A172 (cell line): ENCODE results near the gene BLTP2. TPM values are rescaled to one million over a fixed set of nuclear protein-coding genes. Genes with fewer than 3 reads are reported as not detected.

Source experiments
- DNase-seq: peaks from one replicate; pipeline ENCODE4 v3.0.0-alpha.2; 2015; ENCODE audit warnings: low spot score
- total RNA-seq: library from RNA; depleted of rRNA; stranded (reverse); fragments of >200 nt; shearing (Covaris generic); gene quantifications from 2 replicates; pipeline ENCODE4 v1.2.3, GENCODE V29; 2014; rRNA removed

The BLTP2 gene
- total RNA-seq, 1 experiment from 2014 or later = 119 TPM

- peak; percentile 95 for DNase-seq
These were observed 46.1 kb downstream of the BLTP2 start, which contains the start of gene SPAG5 for GRCh38 chr17:28598799-28599310. TSS of gene SPAG5 (minus strand) at chr17:28599025. CDS start at chr17:28598946, 79 bp downstream.

GRCh38 chr17:28598389-28598788, 46.6 kb downstream of the BLTP2 start:
- DNase-seq = no peak

GRCh38 chr17:28597606-28598383, 47.2 kb downstream of the BLTP2 start:
- no peak for DNase-seq

Other genes starting within 250 kb of the BLTP2 start
- 2.5 and 4.9 TPM in 2 replicates for gene SLC46A1, start 238.9 kb downstream of the BLTP2 start, total RNA-seq
- not detected in 2 replicates for gene SLC13A2, start 171.5 kb downstream of the BLTP2 start, total RNA-seq
- 0.22 TPM in 1 of 2 replicates, not detected in the other for gene FOXN1, start 138.8 kb downstream of the BLTP2 start, total RNA-seq
- gene UNC119, start 92.5 kb downstream of the BLTP2 start, total RNA-seq = 65.5 and 73.5 TPM in 2 replicates
- 48.9 and 83.5 TPM in 2 replicates for gene PIGS, start 73.6 kb downstream of the BLTP2 start, total RNA-seq
- gene ALDOC, start 68.3 kb downstream of the BLTP2 start, total RNA-seq = 1.3 and 2.1 TPM in 2 replicates
- gene SPAG5, start 46.1 kb downstream of the BLTP2 start, total RNA-seq = 162 and 170 TPM in 2 replicates
- gene RSKR, start 31.0 kb downstream of the BLTP2 start, total RNA-seq = 6.5 and 8.4 TPM in 2 replicates
- gene SDF2, start 16.7 kb upstream of the BLTP2 start, total RNA-seq = 102 and 112 TPM in 2 replicates
- 52.7 and 55.8 TPM in 2 replicates for gene SUPT6H, start 17.0 kb upstream of the BLTP2 start, total RNA-seq
- gene PROCA1, start 66.7 kb upstream of the BLTP2 start, total RNA-seq = 1.2 and 2.0 TPM in 2 replicates
- gene RAB34, start 72.7 kb upstream of the BLTP2 start, total RNA-seq = 246 and 286 TPM in 2 replicates
- gene RPL23A, start 74.8 kb upstream of the BLTP2 start, total RNA-seq = 697 and 1,197 TPM in 2 replicates
- 3.3 and 3.9 TPM in 2 replicates for gene TLCD1, start 81.1 kb upstream of the BLTP2 start, total RNA-seq
- 1.5 and 2.5 TPM in 2 replicates for gene NEK8, start 83.6 kb upstream of the BLTP2 start, total RNA-seq
- gene TRAF4, start 98.9 kb upstream of the BLTP2 start, total RNA-seq = 75.5 and 90.6 TPM in 2 replicates
- gene FAM222B, start 197.6 kb upstream of the BLTP2 start, total RNA-seq = 9.2 and 10.2 TPM in 2 replicates
- gene ERAL1, start 209.9 kb upstream of the BLTP2 start, total RNA-seq = 45.1 and 66.6 TPM in 2 replicates